Heart left ventricle (tissue), 16 donors: ENCODE measurements around the gene SCCPDH. TPM values are rescaled to one million over a fixed set of nuclear protein-coding genes. Genes with fewer than 3 reads are reported as not detected.
"Not testable (repeated sequence)": the region's sequence is repeated elsewhere in the genome, so short reads cannot be mapped to it uniquely, and the experiment has no call there.

Experiments
- ATAC-seq, 4 donors: fragments of 200-7000 bp; cut with Tn5 transposase; one replicate each; pipeline ENCODE4 v1.9.1; 2020 to 2022; ENCODE audit warnings: moderate library complexity in 4 of 4, mild to moderate bottlenecking in 3 of 4, moderate number of reproducible peaks in 1 of 4
- DNase-seq, 5 donors: peaks; one replicate each; pipeline ENCODE4 v3.0.0-alpha.2; 2020
- H3K27ac ChIP-seq, 12 donors: fragments of 200-600 bp; sonication (generic) in 4 of 12; one replicate each; pipeline versions ENCODE4 v1.5.0 to v1.8.0; 2016 to 2022; ENCODE audit warnings: mild to moderate bottlenecking in 2 of 12
- H3K27me3 ChIP-seq, 9 donors: fragments of 200-600 bp; sonication (generic) in 2 of 9; one replicate each; pipeline versions ENCODE4 v1.5.1 to v1.8.0; 2016 to 2022; ENCODE audit warnings: mild to moderate bottlenecking in 3 of 9
- H3K36me3 ChIP-seq, 9 donors: fragments of 200-600 bp; sonication (generic) in 2 of 9; one replicate each; pipeline versions ENCODE4 v1.5.0 to v1.8.0; 2018 to 2022; ENCODE audit warnings: mild to moderate bottlenecking in 2 of 9
- H3K4me1 ChIP-seq, 12 donors: fragments of 200-600 bp; sonication (generic) in 4 of 12; one replicate each; pipeline versions ENCODE4 v1.5.0 to v1.8.0; 2016 to 2022; ENCODE audit warnings: mild to moderate bottlenecking in 3 of 12
- H3K4me3 ChIP-seq, 12 donors: fragments of 200-600 bp; sonication (generic) in 4 of 12; one replicate each; pipeline versions ENCODE4 v1.5.0 to v1.8.0; 2017 to 2022; ENCODE audit warnings: mild to moderate bottlenecking in 9 of 12, moderate library complexity in 4 of 12
- H3K9me3 ChIP-seq, 12 donors: fragments of 200-600 bp; sonication (generic) in 4 of 12; one replicate each; pipeline versions ENCODE4 v1.5.0 to v1.8.0; 2016 to 2022; ENCODE audit warnings: mild to moderate bottlenecking in 1 of 12
- POLR2A ChIP-seq, 2 donors: fragments of 450-650 bp; IDR thresholded peaks; one replicate each; pipeline ENCODE4 v1.6.1; 2017; ENCODE audit warnings: antibody characterized with exemption in 2 of 2, mild to moderate bottlenecking in 2 of 2, moderate library complexity in 2 of 2
- WGBS, 4 donors: extraction: QIAGEN DNeasy Blood & Tissue Kit in 2 of 4; methylation state at CpG; one replicate each; pipeline versions ENCODE4 v1.1.5 to v1.1.7; 2013 to 2018; 5-methylcytosine and 5-hydroxymethylcytosine counted together
- intact Hi-C, 10 donors: fragments of 100-400 bp; cut with DNase I; formaldehyde crosslinking; loops; one replicate each; pipeline versions ENCODE4 v1.11.1 to v1.14.2; 2022
- polyA plus RNA-seq, 2 donors: library from polyadenylated mRNA; stranded (reverse); fragments of 200-250 nt; gene quantifications; one replicate each; pipeline ENCODE4 v1.2.3, GENCODE V29; 2013
- total RNA-seq, 9 donors: library from RNA; depleted of rRNA in 2 of 9; stranded (reverse); fragments of >200 nt in 2 of 9; fragmentation: NEBNext Ultra II Directional in 3 of 9; extraction: Animal tissue kit (Norgen Biotek cat#: 25700) in 3 of 9; gene quantifications; one replicate each; pipeline versions ENCODE4 v1.1.0 to v1.2.4, GENCODE V29; 2016 to 2023
- TF ChIP-seq, protein P1 (sequence below), 12 donors: fragments of 200-600 bp; sonication (generic) in 4 of 12; IDR thresholded peaks; one replicate each; pipeline versions ENCODE4 v1.5.0 to v1.8.0; 2018 to 2022; ENCODE audit warnings: antibody characterized with exemption in 12 of 12, mild to moderate bottlenecking in 5 of 12
- donor health status: ischemic (EF 13 %, LVEDD 7.1; RV severe dilation, severe dysfunction).
- donor health status: healthy with polysubstance abuse.
- donor health status: DM: no; HTN: yes; CAD: no.
- donor health status: DM: no; HTN: no; CAD: no.
- donor health status: ischemic (EF 25% LVEDD 6.9; RV normal size, moderate dysfunction).
- donor health status: ischemic (EF 25% LVEDD 5.7; RV mildly dilated, moderate dysfunction).
- donor health status: healthy.
- donor health status: DM: yes; HTN: yes; CAD: no.
- donor health status: ischemic (EF 35%, LVEDD 5.7; RV mildly dilated, moderate dysfunction).
- donor health status: nonischemic (EF 11% LVEDD 7.7; RV severe dilation, severe dysfunction).
- donor health status: DM: yes; HTN: yes; CAD: no.
- donor health status: PGD.
- donor health status: ischemic (EF 29% LVEDD 5.4; RV normal size, mild dysfunction).
- donor health status: nonischemic (EF 23%, LVEDD 6.1; RV moderate dilation, normal function).

SCCPDH gene
- total and polyA plus RNA-seq, 11 donors, result 13.8 to 36.4 (median 31.0) TPM

DNA sequence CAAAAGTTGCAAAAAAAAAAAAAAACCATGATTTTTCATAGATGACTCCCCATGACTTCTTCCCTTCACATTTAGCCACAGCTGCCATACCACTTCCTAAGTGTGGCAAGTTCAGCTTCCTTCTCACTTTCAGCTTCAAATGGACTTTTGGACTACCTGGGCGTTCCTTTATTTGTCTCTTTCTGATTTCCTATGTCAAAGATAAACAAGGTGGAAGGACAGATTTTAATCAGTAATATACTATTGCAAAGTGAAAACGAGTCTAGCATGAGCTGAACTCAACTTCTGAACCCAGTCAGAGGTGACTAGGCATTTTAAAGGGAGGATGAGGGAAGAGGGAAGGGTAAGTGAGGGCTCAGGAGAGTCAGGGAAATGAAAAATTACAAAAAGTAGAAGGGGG, 14.4 kb upstream of the SCCPDH start:
- DNase-seq, result no peak
- H3K4me1 ChIP-seq, result peaks cover 0 to 7% (median 0%) of the 10 kb centered on the region in 12 donors
- no peaks in the 10 kb centered on the region for H3K36me3 ChIP-seq
- ATAC-seq, result no peak
- no peaks in the 10 kb centered on the region for H3K9me3 ChIP-seq
- H3K27ac ChIP-seq, result no peak overlapping the region
- intact Hi-C loops, result no loop called here
- TF ChIP-seq, protein P1, sequence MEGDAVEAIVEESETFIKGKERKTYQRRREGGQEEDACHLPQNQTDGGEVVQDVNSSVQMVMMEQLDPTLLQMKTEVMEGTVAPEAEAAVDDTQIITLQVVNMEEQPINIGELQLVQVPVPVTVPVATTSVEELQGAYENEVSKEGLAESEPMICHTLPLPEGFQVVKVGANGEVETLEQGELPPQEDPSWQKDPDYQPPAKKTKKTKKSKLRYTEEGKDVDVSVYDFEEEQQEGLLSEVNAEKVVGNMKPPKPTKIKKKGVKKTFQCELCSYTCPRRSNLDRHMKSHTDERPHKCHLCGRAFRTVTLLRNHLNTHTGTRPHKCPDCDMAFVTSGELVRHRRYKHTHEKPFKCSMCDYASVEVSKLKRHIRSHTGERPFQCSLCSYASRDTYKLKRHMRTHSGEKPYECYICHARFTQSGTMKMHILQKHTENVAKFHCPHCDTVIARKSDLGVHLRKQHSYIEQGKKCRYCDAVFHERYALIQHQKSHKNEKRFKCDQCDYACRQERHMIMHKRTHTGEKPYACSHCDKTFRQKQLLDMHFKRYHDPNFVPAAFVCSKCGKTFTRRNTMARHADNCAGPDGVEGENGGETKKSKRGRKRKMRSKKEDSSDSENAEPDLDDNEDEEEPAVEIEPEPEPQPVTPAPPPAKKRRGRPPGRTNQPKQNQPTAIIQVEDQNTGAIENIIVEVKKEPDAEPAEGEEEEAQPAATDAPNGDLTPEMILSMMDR (IDR thresholded peaks at IDR 0.05), result no peak
- TF ChIP-seq POLR2A (IDR thresholded peaks at IDR 0.05), result no peak
- WGBS, 4 donors, result 50 to 66% (median 55%) methylated on average over 2 of the region's 2 CpGs
- H3K27me3 ChIP-seq, result no peaks in the 10 kb centered on the region
- H3K4me3 ChIP-seq, result no peak overlapping the region

DNA sequence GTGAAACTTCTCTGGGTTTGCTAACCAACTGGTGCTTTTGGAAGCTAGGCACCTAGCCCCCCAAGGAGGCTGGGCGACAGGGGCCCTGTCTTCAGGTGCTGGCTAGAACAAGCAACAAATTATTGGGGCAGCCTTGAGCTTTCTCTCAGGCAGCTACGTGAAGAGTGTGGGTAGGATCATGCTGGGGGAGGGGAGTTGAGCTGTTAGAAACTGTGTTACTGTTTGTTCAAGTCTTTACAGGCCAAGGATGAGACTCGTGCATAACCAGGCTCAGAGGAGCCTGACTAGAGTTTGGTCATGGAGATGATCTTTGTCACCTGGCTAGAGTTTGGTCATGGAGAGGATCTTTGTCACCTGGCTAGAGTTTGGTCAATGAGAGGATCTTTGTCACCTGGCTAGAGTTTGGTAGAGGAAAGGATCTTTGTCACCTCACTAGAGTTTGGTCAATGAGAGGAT, 12.6 kb upstream of the SCCPDH start:
- Histone ChIP-seq H3K4me3 (no peak overlapping the region), H3K27ac (no peak overlapping the region), H3K4me1 (peaks cover 0 to 7% (median 0%) of the 10 kb centered on the region in 12 donors), H3K27me3 (no peaks in the 10 kb centered on the region), H3K9me3 (no peaks in the 10 kb centered on the region), H3K36me3 (no peaks in the 10 kb centered on the region)
- TF ChIP-seq, protein P1 (IDR thresholded peaks at IDR 0.05), result no peak
- TF ChIP-seq POLR2A (IDR thresholded peaks at IDR 0.05), result no peak
- DNase-seq (no peak), ATAC-seq (no peak)
- WGBS, 4 donors, result 77 to 87% (median 80%) methylated on average over 3 of the region's 3 CpGs
- intact Hi-C loops, result no loop called here

GRCh38 chr1:246712428-246712827, 11.8 kb upstream of the SCCPDH start:
- ATAC-seq, intact Hi-C loops, H3K9me3 ChIP-seq, H3K4me3 ChIP-seq, DNase-seq, H3K36me3 ChIP-seq, H3K27ac ChIP-seq, H3K27me3 ChIP-seq, H3K4me1 ChIP-seq: not testable (repeated sequence)
- WGBS, 4 donors, result 93 to 96% (median 93%) methylated on average over 5 of the region's 5 CpGs

DNA sequence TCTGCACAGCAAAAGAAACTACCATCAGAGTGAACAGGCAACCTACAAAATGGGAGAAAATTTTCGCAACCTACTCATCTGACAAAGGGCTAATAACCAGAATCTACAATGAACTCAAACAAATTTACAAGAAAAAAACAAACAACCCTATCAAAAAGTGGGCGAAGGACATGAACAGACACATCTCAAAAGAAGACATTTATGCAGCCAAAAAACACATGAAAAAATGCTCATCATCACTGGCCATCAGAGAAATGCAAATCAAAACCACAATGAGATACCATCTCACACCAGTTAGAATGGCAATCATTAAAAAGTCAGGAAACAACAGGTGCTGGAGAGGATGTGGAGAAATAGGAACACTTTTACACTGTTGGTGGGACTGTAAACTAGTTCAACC, 4.8 kb upstream of the SCCPDH start:
- H3K27ac ChIP-seq, ATAC-seq, H3K4me1 ChIP-seq, H3K27me3 ChIP-seq, intact Hi-C loops, H3K4me3 ChIP-seq, H3K36me3 ChIP-seq, DNase-seq: not testable (repeated sequence)
- H3K9me3 ChIP-seq, result peaks cover 0 to 10% (median 0%) of the 10 kb centered on the region in 12 donors
- 88 to 94% (median 94%) methylated on average over 1 to 2 of the region's 2 CpGs; no CpG with 5 or more reads in 1 of the 4 donors for WGBS, 4 donors

- ATAC-seq, DNase-seq, H3K4me3 ChIP-seq, H3K27me3 ChIP-seq, H3K27ac ChIP-seq, H3K36me3 ChIP-seq, intact Hi-C loops: not testable (repeated sequence)
- H3K4me1 ChIP-seq, result peaks cover 0 to 20% (median 5%) of the 10 kb centered on the region in 12 donors
- 85 to 94% (median 89%) methylated on average over 7 of the region's 7 CpGs for WGBS, 4 donors
- peaks cover 0 to 10% (median 0%) of the 10 kb centered on the region in 12 donors for H3K9me3 ChIP-seq
Observed at GRCh38 chr1:246720814-246721213, 3.4 kb upstream of the SCCPDH start.

- H3K27me3 ChIP-seq, result no peaks in the 10 kb centered on the region
- no peak for DNase-seq
- no peak for ATAC-seq
- H3K27ac ChIP-seq, result no peak overlapping the region
- H3K4me3 ChIP-seq, result no peak overlapping the region
- intact Hi-C loops, result no loop called here
- 71 to 96% (median 95%) methylated on average over 4 of the region's 4 CpGs for WGBS, 4 donors
- peaks cover 0 to 32% (median 5%) of the 10 kb centered on the region in 12 donors for H3K4me1 ChIP-seq
- H3K36me3 ChIP-seq, result peaks cover 0 to 11% (median 9%) of the 10 kb centered on the region in 9 donors
- peaks cover 0 to 10% (median 0%) of the 10 kb centered on the region in 12 donors for H3K9me3 ChIP-seq
- no peak for TF ChIP-seq POLR2A (IDR thresholded peaks at IDR 0.05)
- TF ChIP-seq, protein P1 (IDR thresholded peaks at IDR 0.05), result no peak
Observed at GRCh38 chr1:246722720-246723119, 1.5 kb upstream of the SCCPDH start.
